GM03348 (cell line): Measurements from ENCODE around the gene HDAC7.
A peak's percentile ranks its signal among the peaks of the same experiment; 100 is the strongest.

Source experiments
- DNase-seq: peaks from one replicate; pipeline ENCODE4 v3.0.0; 2012; ENCODE audit warnings: low spot score

The HDAC7 gene

GRCh38 chr12:47819896-47820630 is at the start of gene HDAC7:
HDAC7 (minus strand) TSS chr12:47819903; CDS start chr12:47819785, 118 bp downstream.
- DNase-seq: peak; percentile 95

- no peak for DNase-seq
Observed at GRCh38 chr12:47868552-47869031, 48.9 kb upstream of the HDAC7 start.

- DNase-seq: no peak
Observed at GRCh38 chr12:47868041-47868440, 48.3 kb upstream of the HDAC7 start.

GRCh38 chr12:47867495-47867941 is 47.8 kb upstream of the HDAC7 start:
- DNase-seq: peak; percentile 81

- DNase-seq: no peak
Observed at GRCh38 chr12:47864646-47865235, 45.0 kb upstream of the HDAC7 start.

DNA sequence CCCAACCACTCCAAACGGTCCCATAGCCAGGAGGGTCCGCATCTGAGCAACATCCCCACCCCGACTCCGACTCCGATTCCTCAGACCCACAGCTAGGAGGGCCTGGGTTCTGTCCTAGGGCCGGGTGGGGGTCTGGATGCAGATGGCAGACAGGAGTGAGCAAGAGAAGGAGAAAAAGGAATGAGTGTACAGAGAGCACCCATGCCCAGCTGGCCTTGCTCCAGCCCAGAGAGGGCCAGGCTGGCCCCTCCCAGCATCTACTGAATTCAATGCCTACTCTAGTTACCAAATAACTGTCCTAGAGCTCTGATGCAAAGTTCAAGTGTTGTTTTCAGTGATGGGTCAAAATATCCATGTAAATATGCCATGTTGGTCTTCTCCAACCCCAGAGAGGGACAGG is 44.3 kb upstream of the HDAC7 start:
- no peak for DNase-seq

DNA sequence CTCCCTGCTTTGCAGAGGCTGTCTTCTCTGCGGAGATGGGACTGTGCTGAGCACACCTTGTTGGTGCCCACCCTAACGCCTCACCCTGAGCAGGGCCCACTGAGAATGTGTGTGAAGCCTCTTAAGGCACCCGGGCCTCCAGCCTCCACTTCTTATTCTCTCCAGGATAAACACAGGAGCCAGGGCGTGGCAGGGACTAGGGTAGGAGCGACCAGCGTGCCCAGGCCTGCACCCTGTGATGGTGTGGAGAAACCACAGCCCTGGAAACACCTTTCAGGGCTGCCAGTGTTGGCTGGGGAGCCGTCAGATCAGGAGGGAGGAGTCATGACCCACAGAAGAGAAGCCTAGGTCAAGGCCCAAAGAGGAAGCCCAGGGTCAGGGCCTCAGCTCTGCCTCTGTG is 43.8 kb upstream of the HDAC7 start:
- DNase-seq: no peak

- no peak for DNase-seq
Observed at GRCh38 chr12:47862881-47863280, 43.2 kb upstream of the HDAC7 start.

DNA sequence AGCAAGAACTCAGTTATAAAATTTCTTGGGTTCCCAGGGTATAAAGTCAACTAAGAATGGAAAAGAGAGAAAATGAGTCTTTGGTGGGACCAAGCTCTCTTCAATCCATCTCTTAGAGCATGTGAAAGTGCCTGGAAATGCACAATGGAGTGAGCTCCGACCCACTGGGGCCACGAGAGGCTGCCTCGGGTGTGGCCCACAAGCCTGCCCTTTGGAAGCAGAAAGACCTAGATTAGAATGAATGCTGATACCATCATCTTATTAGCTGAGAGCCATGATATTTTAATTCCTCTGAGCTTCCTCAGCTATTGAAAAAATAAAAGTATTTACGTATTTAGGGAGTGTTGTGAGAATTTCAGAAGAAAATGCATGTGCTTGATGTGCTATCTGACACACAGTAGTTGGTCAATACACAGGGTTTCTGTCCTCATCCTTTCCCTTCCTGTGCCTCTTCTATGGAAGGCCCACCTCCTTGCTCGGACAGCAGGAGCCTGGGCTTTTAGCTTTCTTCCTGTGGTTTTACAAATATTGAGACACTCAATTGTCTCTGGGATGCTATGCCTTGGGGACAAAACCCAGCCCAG is 42.6 kb upstream of the HDAC7 start:
- DNase-seq: no peak

GRCh38 chr12:47860873-47861272 is 41.2 kb upstream of the HDAC7 start:
- DNase-seq: no peak

GRCh38 chr12:47860279-47860841 is 40.7 kb upstream of the HDAC7 start:
- no peak for DNase-seq

DNA sequence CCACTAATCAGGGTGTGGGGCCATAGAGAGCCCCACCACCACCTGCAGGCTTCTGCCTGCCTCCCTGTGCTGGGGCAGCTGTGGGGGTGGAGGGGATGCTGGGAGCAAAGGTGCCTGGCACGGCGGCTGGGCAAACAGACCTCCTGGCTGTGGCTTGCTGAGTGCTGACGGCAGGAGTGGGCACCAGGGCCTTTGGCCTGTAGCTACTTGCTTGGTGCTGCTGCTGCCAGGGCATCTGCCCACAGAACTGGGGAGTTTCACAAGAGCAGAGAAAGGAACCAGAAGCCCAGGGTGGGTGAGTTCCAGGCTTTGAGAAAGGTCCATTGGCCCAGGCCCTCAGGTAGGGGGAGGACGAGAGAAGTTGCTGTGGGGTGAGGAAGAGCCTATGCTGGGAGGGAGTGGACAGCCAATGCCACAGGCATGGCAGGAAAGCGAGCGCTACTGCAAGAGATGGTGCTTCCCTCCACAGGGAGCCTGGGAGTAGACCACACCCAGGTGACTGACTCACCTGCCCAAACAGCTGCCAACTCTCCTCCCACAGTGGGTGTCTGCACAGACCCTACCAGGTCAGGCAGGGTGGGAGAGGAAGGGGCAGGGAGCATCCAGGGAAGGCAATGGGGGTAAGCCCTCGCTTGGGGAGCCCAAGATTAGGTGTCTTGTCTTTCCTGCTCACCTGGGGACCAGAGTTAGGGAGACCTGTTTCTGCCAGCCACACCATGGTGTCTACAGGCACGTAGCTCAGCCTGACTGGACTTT is 39.0 kb upstream of the HDAC7 start:
- DNase-seq: no peak

GRCh38 chr12:47856721-47857575 is 37.2 kb upstream of the HDAC7 start:
- no peak for DNase-seq

DNA sequence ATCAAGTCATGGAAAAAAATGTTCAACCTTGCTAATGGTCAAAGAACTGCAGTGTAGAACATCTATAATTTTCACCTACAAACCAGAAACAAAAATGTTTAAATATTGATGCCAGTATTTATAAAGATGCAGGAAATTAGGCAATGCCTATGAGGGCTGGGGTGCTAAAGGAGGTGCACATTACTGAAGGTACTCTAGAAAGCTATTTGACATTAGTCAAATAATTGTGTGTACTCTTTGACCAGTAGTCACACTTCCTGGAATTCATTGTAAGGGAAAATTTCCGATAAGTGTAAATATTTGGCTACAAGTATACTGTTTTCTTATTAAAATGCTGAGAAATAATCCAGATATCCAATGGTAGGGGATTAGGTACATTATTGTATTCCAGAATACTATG is 36.4 kb upstream of the HDAC7 start:
- no peak for DNase-seq

GRCh38 chr12:47855502-47855901 is 35.8 kb upstream of the HDAC7 start:
- no peak for DNase-seq

- no peak for DNase-seq
Observed at GRCh38 chr12:47854531-47854930, 34.8 kb upstream of the HDAC7 start.

DNA sequence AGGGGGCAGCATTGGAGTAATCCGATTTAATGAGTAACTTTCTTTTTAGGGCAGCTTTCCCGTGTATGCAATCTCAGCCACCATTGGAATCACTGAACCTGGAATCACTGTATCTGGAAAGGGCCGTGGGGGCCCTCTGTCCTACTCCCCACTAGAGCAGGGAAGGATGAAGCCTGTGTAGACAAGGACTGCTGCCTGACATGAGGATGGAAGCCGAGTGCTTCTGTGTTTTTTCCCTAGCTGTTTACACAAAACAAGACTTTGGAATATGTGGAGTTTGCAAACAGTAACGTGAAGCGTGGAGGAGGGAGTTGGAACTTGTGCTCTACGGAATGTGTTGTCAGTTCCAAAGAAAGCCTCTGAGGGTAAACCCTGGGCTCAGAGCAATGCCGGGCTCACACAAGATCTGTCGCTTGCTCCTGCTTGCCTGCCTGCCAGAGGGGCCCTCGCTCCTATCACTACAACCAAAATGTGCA is 32.4 kb upstream of the HDAC7 start:
- no peak for DNase-seq

DNA sequence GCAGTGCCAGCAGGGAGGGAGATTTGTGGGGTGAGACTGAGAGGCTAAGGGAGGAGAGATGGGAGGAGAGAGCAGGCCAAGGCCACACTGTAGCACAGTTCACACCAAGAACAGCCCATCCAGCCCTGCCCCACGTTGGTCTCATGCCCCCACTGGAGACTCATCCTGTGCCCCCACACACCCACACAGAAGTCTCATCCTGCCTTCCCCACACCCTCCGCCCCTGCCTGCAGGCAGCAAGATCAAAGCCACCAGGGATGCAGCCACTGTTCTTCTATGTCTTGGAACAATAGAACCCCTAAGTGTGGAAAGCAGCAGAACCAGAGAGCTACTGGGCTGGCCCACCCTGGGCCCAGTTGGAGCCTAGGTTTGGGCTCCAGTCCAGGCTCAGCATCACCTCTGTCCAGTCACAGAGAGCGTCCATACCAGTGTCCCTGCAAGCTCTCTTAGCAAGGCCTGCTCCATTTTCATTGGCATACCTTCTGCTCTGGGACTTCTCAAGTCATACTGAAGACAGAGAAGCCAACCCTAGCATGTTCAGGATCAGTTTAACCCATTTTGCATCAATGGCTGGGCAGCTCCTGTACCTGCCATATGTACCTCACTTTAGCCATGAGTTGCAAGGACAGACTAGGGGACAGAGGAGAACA is 31.7 kb upstream of the HDAC7 start:
- no peak for DNase-seq

GRCh38 chr12:47850153-47851084 is 30.7 kb upstream of the HDAC7 start:
- DNase-seq: no peak
